Ammon's horn (tissue), 1 donor: ENCODE data around the gene PDE4B.

Experiments
- DNase-seq: peaks from one replicate; pipeline ENCODE4 v3.0.0-alpha.2; 2016; ENCODE audit warnings: low spot score

Gene PDE4B

DNA sequence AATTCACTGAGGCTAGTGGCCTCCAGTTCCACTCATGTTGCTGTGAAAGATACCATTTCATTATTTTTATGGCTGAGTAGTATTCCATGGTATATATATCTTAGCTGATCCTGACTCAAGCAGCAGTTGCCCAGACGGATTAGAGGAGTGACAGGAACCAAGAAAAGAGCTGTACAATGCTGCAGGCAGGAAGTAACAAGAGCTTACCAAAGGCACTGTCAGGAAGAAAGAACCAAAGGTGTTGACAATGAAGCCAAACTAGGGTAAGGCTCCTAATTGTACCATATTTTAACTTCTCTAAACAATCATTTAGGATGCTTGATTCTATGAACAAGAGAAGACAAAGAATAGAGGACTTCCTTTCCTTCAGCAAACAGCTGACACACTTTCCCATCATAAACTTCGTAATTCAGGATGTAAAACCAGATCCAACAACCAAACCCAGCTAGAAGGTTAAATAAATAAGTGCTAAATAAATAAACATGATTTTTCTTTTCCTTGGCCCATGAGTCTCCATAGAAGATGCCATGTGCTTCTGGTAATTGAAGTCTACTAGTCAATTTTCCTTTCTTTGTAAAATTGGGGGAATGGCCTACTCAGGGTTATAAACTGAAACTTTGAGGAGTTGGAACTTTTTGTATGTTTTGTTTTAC lies 493.0 kb downstream of the PDE4B start:
- DNase-seq, result no peak

DNA sequence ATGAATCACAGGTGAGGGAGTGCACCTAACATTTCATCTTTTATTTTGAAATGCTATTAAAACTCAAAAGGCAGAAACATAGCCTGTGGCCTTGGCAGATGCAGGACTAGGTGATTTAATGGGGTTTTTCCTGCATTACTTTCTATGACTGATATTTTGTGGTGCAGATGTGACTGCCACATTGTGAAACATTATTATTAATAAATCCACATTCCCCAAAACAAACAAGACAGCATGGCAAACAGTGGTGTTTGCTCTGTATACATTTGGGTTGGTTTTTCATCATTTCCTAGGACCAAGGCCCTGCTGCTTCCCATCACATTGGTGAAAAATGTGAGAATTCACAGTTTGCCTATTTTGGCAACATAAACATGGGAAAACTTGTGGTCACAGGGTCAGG lies 493.6 kb downstream of the PDE4B start:
- no peak for DNase-seq

DNA sequence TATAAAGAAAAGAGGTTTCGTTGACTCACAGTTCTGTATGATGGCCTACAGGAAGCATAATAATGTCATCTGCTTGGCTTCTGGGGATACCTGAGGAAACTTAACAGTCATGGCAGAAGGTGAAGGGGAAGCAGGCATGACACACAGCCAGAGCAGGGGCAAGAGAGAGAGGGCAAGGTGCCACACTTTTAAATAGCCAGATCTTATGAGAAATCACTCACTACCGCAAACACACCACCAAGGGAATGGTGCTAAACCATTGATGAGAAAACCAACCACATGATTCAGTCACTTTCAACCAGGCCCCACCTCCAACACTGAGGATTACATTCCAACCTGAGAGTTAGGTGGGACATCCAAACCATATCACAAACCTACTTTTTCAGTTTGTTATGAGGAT lies 495.4 kb downstream of the PDE4B start:
- no peak for DNase-seq

DNA sequence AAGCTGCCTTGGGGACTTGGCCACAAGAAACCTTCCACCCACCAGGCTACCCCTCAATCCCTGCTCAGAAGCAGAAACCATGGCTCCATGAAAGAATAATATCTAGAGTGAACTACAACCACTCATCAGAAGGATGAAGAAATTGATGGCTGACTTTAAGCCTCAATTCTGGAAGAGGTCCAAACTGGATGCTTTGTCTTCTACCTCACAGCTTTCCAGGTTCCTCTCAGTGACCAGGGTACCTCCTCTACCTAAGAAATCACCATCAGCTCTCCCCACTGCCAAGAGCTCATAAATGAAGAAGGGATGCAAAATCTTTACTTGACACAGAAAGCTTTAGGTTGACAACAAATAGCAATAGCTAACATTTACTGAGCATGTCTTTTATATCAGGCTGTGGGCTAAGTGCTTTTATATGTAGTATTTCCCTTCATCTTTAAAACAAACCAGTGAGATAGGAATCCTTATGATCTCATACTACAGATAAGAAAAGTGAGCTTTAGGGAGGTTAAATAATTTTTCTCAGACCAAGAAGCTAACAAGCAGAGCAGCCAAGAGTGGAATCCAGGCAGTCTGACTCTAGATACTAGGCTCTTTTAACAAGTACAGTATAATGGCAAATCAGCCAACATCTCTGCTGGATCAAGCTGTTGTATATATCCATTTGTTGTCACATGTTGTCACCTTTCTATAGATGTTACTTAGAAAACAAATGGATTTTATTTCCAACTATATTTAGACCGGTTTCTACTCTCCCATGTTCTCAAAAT lies 498.3 kb downstream of the PDE4B start:
- DNase-seq, result no peak

DNA sequence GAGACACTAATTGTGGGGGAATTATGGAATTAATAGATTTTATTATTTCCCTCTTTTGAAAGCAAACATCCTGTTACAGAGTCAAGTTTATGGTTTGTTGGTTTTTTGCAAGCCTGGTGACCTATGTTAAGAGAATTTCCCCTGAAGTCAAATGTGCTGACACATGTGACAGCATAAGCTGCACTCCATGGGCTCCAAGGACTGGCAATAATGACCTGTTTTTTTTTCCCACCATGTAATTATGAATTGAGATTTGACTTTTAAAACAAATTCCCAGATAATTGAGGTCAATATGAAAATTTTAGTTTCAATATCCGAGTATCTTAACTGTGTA lies 498.8 kb downstream of the PDE4B start:
- no peak for DNase-seq

DNA sequence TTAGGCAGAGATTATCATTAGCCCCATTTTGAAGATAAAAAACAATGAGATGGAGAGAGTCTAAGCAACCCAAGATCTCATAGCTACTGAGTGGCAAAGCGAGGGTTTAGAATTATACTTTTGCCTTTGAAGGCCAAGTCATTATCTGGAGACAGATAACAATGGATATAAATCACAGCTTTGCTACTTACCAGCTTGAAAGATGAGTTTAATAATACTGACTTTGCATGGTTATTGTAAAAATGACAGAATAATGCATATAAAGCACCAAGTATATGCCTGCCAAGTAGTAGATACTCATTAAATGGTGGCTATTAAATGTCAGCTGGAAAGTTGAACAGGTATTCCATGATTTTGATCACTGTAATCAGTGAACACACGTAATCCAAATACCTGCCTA lies 499.6 kb downstream of the PDE4B start:
- no peak for DNase-seq

DNA sequence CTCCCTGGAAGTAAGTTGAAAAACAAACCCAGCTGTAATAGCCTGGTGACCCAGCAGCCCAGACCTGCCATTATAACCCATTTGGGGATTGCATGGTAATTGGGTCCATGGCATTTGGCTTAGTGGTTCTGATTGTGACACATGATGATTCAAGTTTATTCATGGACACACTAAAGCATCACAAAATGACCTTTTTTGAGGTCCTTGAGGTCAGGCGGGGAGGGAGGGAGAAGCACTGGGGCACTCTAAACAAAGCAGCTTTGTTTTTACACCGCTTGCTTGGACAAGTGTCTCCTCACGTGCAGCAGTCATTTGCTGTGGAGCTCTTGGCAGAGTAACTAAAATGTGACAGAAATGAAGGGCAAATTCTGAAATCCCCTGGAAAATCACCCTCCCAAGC lies 500.2 kb downstream of the PDE4B start:
- DNase-seq, result peak; percentile 82

DNA sequence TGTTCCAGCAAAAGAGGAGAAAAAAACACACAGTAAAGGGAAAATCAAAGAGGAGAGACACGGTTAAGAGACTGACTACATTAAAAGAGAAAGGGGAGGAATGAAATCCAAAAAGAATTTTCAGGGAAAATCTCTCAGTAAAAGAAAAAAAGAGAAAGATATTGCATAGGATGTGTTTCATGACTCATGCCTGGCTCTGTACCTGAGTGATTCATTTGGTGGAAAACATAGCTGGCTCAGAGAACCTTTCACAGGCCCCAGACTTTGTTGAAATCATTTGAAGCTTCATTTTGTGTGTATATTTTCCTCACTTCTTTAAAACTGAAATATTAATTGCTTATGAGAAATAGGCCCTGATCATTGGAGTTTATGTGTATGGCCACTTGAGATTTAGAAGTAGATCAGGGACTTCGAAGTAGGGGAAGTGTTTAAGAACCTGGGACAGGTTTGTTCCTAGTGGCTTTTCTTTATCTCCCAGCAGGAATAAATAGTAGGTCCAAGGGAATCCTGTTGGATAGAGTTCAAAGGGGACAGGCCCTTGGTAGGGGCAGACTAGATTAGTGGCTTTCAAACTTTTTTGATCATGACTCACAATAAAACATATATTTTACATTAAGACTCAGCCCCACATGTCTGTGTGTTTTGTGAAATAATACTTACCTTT lies 502.1 kb downstream of the PDE4B start:
- no peak for DNase-seq

DNA sequence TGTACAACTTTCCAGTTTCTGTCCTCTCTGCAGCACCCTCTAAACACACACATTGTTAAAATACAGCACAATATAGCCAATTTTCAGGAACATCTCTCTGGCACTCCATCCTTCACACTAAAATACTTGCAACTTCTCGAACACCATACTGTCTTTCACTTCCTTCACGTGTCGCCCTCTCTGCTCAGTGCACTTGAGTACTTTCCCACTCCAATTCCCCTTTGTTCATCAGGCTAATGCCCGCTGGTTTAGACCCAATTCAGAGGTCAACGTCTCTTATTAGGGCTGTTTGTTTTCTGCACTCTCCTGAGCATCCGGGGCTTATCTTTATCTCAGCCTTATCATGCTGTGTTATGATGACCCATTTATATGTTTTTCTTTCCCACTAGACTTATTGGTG lies 503.1 kb downstream of the PDE4B start:
- peak; percentile 43 for DNase-seq

DNA sequence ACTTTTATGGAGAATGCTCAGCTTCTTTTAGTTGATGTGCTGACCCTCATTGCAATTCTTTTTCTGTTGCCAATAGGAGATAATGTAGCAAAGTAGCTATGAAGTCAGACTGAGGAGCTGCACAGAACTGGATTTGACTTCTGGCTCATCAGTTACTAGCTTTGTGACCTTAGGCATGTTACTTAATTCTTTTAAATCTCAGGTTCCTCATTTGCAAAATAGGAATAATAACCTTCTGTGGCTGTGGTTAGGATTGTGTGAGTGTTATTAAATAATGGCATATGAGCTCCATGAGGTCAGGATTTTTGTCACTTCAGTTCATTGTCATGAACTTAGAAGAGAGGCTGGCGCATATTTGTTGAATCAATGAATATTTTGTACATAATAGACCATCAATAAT lies 503.7 kb downstream of the PDE4B start:
- no peak for DNase-seq

DNA sequence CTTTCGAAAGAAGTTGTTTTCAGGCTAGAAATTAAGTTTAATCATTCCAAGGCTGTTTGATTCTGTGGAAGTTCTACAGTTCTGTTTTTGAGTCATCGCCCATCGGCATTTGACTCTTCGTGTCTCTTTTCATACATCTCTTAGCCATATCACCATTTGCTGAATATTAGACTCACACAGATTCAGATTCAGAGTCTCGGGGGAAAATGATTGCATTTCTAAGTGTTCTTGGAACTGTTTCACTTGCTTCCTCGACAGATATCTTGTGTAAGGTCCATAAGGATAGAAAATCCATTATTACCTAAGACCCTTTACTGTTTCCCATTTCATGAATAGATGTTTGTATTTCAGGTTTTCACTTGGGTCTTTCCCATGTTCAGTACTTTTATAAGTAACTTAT lies 504.3 kb downstream of the PDE4B start:
- no peak for DNase-seq

DNA sequence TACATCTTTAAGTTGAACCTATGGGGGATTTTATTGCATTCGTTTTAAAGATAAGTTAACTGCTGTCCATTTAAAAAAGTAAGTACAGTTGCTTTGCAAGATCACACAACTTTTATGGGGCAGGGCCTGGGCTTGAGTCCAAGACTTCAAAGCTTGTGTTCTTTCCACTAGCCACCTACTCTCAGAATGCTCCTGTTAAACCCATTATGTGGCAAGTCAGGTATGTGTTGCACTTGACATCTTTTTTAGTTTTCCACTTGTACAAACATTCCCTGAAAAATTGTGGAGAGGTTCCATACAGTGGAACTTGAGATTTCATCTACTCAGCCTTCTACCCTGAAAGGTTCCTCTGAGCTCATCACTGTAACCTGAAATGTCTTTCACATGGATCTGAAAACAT lies 505.8 kb downstream of the PDE4B start:
- no peak for DNase-seq

DNA sequence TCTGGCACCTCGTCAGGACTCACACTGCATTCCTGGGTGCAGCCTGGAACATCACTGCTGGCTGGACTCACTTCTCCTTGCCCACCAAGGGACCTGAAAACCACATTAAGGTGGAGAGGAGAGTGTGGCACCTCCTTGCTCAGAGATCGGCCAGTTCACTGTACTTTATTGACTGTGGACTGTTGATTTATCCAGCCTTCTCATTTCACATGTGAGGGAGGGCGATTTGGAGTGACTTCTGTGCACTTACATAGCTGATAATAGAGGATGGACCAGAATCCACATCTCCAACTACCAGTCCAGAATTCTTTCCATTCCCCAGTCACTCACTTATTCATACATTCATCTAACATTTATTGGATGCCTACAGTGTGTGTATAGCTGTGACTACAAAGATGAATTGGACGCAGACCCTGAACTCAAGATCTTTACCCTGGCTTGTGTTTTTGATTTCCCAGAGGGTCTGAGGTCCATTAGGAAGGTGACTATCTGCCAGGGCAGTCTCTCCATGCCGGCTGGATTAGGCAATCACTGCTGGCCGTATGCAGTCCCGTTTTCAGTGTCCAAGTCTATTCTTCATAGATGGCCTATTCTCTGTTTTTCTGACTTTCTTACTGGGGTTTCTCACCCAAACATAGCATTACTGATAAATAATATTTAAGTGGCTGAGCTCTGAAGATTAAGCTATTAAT lies 507.7 kb downstream of the PDE4B start:
- no peak for DNase-seq

DNA sequence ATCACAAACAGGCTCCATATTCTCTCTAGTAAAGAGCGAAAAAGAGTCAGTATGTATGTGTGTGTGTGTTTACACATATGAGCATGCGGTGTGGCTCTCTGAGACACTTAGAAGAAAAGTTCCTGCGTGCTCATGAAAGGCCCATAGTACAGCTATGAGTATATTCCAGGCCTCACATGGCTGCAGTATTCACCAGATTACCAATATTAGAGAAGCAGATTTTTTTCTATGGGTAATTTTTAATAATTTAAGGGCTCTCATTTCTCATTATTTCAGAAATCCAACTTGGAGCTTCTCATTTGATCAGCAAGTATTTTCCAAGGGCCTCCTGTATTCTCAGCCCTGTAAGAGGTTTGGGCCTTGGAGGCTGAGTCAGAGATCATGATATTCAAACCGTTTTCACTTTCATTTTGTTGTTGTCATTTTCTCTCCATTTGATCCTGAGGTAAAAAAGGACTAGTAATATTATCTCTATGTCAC lies 508.3 kb downstream of the PDE4B start:
- no peak for DNase-seq

DNA sequence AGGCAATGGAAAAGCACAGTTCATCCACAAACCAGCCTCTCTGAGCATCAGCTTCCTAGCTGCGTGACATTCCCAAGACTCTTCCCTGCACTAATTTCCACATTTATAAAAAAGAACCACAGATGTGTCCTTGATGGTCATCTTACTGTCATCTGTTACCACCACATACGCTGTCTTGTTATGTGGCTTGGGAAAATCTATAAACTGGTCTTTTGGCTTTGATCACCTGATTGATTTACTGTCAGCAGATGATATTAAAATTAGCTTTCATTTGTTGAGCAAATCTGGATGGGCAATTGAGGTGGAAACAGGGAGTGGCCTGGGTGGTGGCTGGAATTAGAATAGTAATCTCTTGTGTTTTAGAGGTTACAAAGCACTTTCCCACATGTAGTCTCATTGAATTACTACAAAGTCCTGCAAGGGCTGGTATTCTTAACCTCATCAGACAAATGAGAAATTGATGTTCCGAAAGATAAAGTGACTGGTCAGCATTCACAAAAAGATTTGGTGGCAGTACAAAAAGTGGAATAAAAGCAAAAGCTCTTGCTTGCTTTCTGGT lies 509.6 kb downstream of the PDE4B start:
- no peak for DNase-seq

DNA sequence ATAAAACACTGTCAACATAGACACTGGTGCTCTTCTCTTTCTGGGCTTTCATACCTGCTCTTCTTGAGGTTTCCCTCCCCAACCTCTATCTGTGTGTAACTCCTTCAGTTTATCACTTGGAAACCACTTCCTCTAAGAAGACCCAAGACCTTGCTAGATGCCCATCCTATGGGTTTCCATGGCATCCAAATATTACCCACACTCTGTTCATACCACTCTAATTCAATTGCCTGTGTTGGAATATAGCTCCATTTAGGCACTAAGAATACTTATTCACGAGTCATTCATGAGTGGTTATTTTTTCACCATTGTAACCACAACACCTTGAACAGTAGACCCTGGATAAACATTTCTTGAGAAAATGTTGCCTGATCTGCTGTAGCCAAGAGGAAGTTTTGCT lies 510.1 kb downstream of the PDE4B start:
- no peak for DNase-seq

DNA sequence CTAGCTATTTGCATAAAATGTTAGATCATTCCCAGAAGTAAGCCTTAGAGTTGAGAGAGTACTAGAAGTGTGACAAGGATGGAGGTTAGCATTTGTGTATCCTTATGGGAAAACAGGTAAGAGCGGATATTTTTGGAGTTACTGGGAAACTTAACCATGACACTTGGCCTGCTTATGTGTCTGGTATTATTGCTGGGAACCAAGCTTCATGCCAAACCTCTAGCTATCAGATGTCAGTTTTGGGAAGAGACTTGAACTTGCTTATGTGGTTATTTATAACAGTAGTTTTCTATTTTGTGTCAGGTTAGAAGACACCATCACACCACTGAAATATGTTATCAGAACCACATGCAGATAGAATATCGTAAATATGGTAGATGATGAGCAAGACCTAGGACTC lies 511.0 kb downstream of the PDE4B start:
- DNase-seq, result no peak

DNA sequence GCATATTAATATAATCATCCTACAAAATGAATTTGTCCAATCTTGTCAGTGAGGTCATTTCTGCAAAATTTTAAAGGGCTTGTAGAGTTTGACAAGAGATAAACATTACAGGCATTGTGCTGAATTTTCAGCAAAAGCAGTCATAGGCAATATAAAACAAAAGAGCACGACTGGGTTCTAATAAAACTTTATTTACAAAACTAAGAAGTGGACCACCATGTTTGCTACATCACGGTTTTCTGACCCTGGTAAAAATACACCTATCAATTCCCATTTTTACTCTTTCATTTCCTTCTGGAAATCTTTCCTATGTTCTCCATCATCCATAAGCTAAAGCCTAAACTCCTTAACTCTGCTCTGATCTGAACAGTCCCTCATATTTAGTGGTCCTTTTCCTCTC lies 511.4 kb downstream of the PDE4B start:
- DNase-seq, result no peak

DNA sequence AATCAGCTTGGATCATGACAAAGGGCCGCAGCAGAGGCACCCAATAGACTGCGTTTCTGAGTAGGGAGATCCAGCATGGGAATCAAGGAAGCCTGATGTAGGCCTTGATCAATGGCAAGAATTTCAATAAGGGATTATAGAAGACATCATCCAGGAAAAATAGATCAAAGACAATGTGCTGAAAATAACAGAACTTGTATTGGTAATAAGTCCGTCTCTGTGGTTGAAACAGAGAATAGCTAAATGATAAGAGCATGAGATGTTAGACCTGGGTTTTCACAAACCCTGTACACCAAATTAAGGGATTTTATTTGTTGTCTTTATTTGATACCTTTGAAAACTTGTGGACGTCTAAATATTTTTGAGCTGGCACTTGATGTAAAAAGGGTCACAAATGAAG lies 513.2 kb downstream of the PDE4B start:
- DNase-seq, result no peak

DNA sequence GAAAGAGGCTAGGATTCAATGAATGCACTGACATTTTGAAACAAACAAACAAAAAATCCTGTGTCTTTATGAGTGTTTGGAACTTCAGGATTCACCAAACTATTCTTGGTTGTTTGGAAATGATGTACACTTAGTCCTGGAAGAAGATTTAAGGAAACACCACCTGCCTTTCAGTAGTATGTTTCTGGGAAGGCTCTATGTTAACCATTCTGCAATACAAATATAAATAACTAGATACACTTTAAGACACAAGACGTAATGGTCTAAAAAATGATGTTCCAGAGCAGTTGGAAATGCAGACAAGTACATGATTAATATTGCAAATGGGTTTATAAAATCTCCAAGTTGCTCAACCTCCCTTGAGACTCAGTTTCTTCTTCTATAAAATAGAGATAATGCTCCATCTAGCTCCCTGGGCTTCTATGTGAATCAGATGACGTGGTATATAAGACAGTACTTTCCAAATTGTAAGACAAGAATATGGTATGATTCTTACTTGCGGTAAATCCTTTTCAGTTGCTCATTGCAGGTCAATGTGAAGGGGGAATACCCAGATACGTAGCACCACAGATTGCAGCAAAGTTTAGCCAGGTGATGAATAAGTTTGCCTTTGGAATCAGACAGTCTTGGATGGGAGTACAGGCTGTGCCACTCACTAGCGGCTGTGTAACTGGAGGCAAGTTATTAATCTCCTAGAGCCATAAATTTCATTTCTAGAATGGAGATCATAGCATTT lies 516.5 kb downstream of the PDE4B start:
- no peak for DNase-seq

DNA sequence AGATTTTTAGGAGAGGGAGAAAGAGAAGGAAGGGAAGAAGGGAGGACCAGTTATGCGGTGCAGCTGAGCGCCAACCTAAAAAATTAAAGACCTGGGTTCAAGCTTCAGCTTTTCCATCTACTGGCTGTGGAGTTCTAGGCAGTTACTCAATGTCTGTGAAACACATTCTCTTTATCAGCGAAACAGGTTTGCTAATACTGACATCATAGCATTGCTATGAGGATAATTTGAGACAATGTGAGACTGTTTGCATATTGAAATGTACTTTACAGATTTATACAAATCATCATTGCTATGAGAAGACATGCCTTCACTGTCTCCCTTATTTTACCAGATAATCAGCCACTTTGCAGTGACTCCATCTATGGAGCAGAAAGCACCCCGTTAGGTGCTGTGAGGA lies 518.4 kb downstream of the PDE4B start:
- DNase-seq, result no peak

DNA sequence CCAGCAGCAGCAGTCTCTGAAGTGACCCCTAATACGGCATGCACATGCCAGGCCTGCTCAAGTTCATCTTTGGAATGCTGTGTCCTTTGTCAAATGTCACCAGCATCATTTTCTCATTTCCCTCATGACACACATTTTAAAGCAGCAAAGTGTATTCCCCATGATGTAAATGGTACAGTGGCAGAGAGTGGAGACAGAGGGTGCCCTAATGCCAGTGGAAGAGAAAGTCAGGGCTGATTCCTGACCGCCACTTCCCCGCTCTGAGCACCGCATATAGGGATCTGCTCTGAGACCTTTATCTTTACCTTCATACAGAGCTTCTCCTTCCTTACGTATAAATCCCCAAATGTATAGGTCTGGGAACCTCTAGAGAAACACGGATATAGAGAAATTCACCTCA lies 518.9 kb downstream of the PDE4B start:
- no peak for DNase-seq
